ENCODE measurements around the gene MICALL2. TPM values are rescaled to one million over a fixed set of nuclear protein-coding genes. Genes with fewer than 3 reads are reported as not detected.

MICALL2 gene
- total and polyA plus RNA-seq, 2 donors, result 8.4 to 40.0 TPM

DNA sequence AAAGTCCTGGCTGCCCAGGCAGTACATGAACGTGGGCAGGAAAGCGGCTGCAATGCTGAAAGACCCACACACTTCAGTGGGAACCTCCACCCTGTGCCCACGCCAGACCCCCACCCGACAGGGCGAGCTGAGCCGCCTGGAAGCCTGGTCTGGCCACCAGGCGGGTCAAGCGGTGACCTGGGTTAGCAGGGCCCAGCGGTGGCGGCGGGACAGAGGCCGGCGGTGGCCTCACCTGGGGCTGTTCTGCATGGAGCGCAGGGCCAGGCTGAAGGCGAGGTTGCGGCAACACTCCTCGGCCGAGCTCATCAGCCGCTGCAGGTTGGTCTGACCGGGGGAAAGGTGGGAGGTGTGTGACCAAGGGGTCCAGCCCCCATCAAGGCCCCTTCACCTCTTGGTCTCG lies 11.6 kb upstream of the MICALL2 start:
- Histone ChIP-seq H3K4me3 (ENCODE audit: low read depth, low read length) (no peak overlapping the region), H3K36me3 (ENCODE audit: insufficient read depth) (peaks cover 5% of the 10 kb centered on the region), H3K4me1 (ENCODE audit: insufficient read depth) (no peaks in the 10 kb centered on the region), H3K27ac (ENCODE audit: low read depth) (no peak overlapping the region)
- 91% methylated on average over 21 of the region's 21 CpGs for WGBS
- DNase-seq (ENCODE audit: extremely low spot score), result no peak

DNA sequence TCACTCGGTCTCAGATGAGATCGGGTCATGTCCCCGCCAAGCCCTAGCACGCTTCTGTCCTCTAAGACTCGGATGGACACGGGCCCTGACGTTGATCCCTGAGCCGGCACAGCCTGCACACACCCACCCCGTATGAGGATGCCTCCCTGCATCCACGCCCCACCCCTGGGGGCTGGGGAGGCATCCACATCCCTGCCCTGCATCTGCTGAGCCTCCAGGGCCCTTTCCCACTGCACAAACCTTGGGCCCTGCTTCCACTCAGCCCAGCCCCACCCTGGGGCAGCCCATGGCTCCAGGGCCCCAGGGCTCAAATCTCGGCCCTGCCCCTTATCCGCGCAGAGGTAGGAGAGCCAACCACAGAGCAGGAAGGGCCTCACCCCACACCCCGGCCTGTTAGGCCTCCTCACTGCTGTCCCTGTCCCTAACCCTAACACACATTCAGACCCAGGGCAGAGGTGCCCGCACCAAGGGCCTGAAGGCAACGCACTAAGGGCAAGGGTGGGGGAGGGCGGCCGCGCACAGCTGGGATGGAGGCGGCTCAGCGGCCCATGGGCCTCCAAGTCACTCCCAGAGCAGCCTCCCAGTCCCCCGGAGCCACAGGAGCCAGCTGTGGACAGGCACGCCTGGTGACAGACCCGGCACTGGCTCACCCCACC lies 9.5 kb upstream of the MICALL2 start:
- no peak overlapping the region for H3K4me3 ChIP-seq (ENCODE audit: low read depth, low read length)
- H3K36me3 ChIP-seq (ENCODE audit: insufficient read depth), result peaks cover 5% of the 10 kb centered on the region
- WGBS, result 86% methylated on average over 24 of the region's 24 CpGs
- H3K4me1 ChIP-seq (ENCODE audit: insufficient read depth), result no peaks in the 10 kb centered on the region
- no peak for DNase-seq (ENCODE audit: extremely low spot score)
- H3K27ac ChIP-seq (ENCODE audit: low read depth), result no peak overlapping the region

DNA sequence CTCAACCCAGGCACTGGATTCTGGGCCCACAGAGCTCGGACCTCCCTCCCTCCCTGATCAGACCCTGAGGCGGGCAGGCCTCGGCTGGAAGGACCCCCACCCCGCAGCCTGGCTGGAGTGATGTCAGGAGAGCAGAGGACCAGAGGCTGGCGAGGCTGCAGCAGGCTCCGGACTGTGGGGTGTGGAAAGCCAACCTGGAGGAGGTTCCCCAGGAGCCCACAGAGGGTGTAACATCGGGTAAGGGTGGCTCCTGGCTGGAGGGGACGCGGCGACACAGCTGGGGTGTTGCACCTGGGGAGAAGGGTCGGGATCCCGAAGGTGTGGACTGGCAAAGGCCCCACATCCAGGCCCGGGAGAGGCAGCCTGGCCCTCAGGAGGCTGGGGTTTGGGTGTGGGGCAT lies 8.9 kb upstream of the MICALL2 start:
- Histone ChIP-seq H3K36me3 (ENCODE audit: insufficient read depth) (peaks cover 5% of the 10 kb centered on the region), H3K27ac (ENCODE audit: low read depth) (no peak overlapping the region), H3K4me3 (ENCODE audit: low read depth, low read length) (no peak overlapping the region), H3K4me1 (ENCODE audit: insufficient read depth) (no peaks in the 10 kb centered on the region)
- WGBS, result 88% methylated on average over 13 of the region's 13 CpGs
- no peak for DNase-seq (ENCODE audit: extremely low spot score)

GRCh38 chr7:1466524-1467271 lies 7.4 kb upstream of the MICALL2 start:
- H3K4me1 ChIP-seq (ENCODE audit: insufficient read depth), result no peaks in the 10 kb centered on the region
- no peak overlapping the region for H3K27ac ChIP-seq (ENCODE audit: low read depth)
- no peak overlapping the region for H3K4me3 ChIP-seq (ENCODE audit: low read depth, low read length)
- peaks cover 2% of the 10 kb centered on the region for H3K36me3 ChIP-seq (ENCODE audit: insufficient read depth)
- whole genome bisulfite sequencing, result 29% methylated on average over 17 of the region's 17 CpGs
- DNase-seq (ENCODE audit: extremely low spot score), result no peak

GRCh38 chr7:1464694-1465093 lies 5.4 kb upstream of the MICALL2 start:
- 75% methylated on average over 12 of the region's 12 CpGs for WGBS
- DNase-seq (ENCODE audit: extremely low spot score), result no peak
- H3K4me1 ChIP-seq (ENCODE audit: insufficient read depth), result no peaks in the 10 kb centered on the region
- H3K36me3 ChIP-seq (ENCODE audit: insufficient read depth), result no peaks in the 10 kb centered on the region
- no peak overlapping the region for H3K4me3 ChIP-seq (ENCODE audit: low read depth, low read length)
- H3K27ac ChIP-seq (ENCODE audit: low read depth), result no peak overlapping the region

- Histone ChIP-seq H3K27ac (ENCODE audit: low read depth) (no peak overlapping the region), H3K36me3 (ENCODE audit: insufficient read depth) (no peaks in the 10 kb centered on the region), H3K4me3 (ENCODE audit: low read depth, low read length) (no peak overlapping the region), H3K4me1 (ENCODE audit: insufficient read depth) (no peaks in the 10 kb centered on the region)
- DNase-seq (ENCODE audit: extremely low spot score), result no peak
- WGBS, result 67% methylated on average over 18 of the region's 18 CpGs
Measured at GRCh38 chr7:1463676-1464223, 4.5 kb upstream of the MICALL2 start.

DNA sequence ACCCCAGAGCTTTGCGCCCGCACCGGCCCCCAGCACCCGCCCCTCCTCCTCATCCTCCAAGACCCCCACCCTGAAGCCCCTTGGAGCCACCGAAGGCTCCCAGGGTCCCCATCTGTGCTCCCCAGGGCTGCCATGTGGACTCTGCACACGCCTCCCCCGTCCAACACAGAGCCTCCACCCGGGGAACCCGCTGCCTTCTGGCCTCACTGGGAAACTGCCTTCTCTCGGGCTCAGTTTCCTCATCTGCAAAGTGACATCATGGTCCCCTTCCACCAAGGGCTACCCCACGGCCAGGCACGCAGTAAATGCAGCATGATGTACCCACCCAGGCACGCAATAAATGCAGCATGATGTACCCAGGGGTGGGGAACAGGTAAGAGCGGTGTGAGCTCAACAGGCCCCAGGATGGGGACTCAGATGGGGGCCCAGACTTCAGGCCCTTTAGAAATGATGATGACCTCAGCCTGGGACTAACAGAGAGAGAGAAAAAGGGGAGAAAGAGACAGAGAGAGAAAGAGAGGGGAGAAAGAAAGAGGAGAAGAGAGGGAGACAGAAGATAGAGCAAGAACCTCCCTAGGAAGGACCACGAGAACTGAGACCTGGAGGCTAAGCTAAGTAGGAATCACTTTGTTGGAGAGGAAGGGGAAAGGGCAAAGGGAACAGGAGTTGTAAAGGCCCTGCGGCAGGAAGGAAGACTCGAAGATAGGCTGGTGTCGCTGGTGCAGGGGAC lies 2.5 kb upstream of the MICALL2 start:
- no peaks in the 10 kb centered on the region for H3K4me1 ChIP-seq (ENCODE audit: insufficient read depth)
- DNase-seq (ENCODE audit: extremely low spot score), result no peak
- H3K27ac ChIP-seq (ENCODE audit: low read depth), result no peak overlapping the region
- no peak overlapping the region for H3K4me3 ChIP-seq (ENCODE audit: low read depth, low read length)
- H3K36me3 ChIP-seq (ENCODE audit: insufficient read depth), result no peaks in the 10 kb centered on the region
- 61% methylated on average over 18 of the region's 18 CpGs for WGBS

- 24% methylated on average over 30 of the region's 30 CpGs for WGBS
- Histone ChIP-seq H3K36me3 (ENCODE audit: insufficient read depth) (no peaks in the 10 kb centered on the region), H3K4me3 (ENCODE audit: low read depth, low read length) (no peak overlapping the region), H3K4me1 (ENCODE audit: insufficient read depth) (no peaks in the 10 kb centered on the region), H3K27ac (ENCODE audit: low read depth) (peak overlapping the region; percentile 34)
- no peak for DNase-seq (ENCODE audit: extremely low spot score)
Measured at GRCh38 chr7:1460821-1461645, 1.8 kb upstream of the MICALL2 start.

DNA sequence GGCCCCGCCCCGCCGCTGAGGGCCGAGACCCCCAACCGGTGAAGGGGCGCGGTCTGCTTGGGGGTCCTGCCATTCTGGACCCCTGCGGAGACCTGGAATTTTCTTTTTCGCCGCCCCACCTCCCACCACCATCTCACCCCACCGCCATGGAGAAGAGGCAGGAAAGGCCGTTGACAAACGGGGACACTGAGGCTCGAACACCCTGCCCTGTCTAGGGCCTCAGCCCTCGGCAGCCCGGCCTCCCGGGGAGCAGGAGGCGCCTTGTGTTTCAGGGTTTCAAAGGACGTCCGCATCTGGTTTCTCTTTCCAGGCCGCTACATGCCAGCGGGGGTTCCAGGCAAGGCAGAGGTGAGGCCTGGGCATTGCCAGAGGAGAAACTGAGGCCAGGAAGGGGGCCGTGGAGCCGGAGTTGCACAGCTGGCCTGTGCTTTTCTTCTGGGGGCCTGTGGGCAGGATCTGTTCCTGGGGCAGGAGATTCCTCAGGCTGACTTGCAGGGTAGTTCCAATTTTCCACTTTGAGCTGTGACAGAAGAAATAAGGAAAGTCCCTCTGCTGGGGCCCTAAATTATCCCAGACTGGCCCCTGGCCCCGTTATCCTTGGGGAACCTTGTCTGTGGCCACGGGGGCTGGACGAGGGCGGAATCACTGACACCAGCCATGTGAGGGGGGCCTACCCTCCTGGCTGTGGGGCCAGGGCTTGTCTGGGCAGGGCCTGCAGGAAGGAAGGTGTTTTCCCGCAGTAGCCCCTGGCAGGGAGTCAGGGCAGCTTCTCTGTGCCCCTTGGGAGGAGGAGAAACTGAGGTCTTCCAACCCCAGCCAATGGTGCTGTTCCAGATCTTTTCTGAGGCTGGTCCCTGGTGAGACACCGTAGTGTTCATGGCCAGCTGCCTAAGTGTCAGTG lies 900 bp upstream of the MICALL2 start:
- H3K4me1 ChIP-seq (ENCODE audit: insufficient read depth), result no peaks in the 10 kb centered on the region

DNA sequence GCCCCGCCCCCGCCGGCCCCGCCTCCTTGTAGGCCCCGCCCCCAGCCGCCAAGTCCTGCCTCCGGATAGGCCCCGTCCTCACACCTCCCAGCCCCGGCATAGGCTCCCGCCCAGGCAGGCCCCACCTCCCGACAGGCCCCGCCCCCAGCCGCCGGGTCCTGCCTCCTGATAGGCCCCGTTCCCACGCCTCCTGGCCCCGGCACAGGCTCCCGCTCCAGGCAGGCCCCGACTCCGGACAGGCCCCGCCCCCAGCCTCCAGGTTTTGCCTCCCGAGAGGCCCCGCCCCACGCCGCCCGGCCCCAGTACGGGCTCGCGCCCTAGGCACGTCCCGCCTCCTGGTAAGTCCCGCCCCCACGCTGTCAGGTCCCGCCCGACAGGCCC lies 232 bp upstream of the MICALL2 start:
- DNase-seq (ENCODE audit: extremely low spot score), result peak; percentile 94
- Histone ChIP-seq H3K36me3 (ENCODE audit: insufficient read depth) (no peaks in the 10 kb centered on the region), H3K27ac (ENCODE audit: low read depth) (no peak overlapping the region), H3K4me1 (ENCODE audit: insufficient read depth) (no peaks in the 10 kb centered on the region), H3K4me3 (ENCODE audit: low read depth, low read length) (peak overlapping the region; percentile 61)
- WGBS, result 1% methylated on average over 35 of the region's 35 CpGs

More for the DNA sequence above, 900 bp upstream of the MICALL2 start:
- no peak for DNase-seq (ENCODE audit: extremely low spot score)
- H3K4me3 ChIP-seq (ENCODE audit: low read depth, low read length), result peak overlapping the region; percentile 37
- H3K36me3 ChIP-seq (ENCODE audit: insufficient read depth), result no peaks in the 10 kb centered on the region
- WGBS, result 11% methylated on average over 30 of the region's 30 CpGs
- H3K27ac ChIP-seq (ENCODE audit: low read depth), result peak overlapping the region; percentile 47

DNA sequence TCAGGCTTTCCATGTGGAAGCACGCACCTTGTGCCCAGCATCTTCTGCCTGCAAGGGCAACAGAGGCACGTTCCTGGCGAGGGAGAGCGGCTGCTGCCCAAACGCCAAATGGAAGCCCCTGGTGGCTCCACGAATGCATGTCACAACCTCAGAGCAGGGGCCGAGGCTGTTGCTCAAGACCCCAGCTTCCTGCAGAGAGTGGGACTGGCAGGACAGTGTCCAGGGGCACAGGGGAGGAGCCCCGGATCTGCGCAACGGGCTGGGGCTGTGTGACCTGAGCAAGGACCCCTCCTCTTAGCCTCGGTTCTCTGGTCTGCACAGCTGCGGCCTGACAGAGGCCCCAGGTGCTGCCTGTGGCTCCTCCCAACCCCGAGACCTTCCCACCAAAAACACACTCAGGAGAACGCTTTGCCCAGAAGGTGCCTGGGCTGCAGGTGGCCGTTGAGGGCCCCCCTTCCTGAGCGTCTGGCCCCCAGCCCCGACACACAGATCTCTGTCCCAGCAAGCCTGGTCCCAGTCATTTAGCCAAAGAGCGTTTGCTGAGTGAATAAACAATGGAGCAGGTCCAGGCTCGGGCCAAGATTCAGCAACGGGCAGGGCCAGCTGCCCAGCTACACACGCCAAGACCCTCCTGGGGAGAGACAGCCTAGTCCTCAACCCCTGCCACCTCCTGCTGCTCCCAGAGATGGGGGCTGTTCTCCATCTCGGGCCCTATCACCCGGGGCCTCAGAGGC lies 1.2 kb downstream of the MICALL2 start:
- no peak for DNase-seq (ENCODE audit: extremely low spot score)
- WGBS, result 46% methylated on average over 23 of the region's 23 CpGs
- Histone ChIP-seq H3K27ac (ENCODE audit: low read depth) (peak overlapping the region; percentile 28), H3K4me1 (ENCODE audit: insufficient read depth) (no peaks in the 10 kb centered on the region), H3K36me3 (ENCODE audit: insufficient read depth) (no peaks in the 10 kb centered on the region), H3K4me3 (ENCODE audit: low read depth, low read length) (peak overlapping the region; percentile 61)
